Measurements from ENCODE around the gene CCSER1.

GRCh38 chr4:90994851-90995574 lies 867.8 kb downstream of the CCSER1 start:
- TF ChIP-seq CTCF (IDR thresholded peaks at IDR 0.05; ENCODE audit: low read depth, low read length, poor library complexity, severe bottlenecking), result no peak
- no peak for TF ChIP-seq EZH2phosphoT487 (IDR thresholded peaks at IDR 0.05; ENCODE audit: borderline replicate concordance, low read length)
